GM19025 (cell line): ENCODE data around the gene SCYGR1.
"Not testable (repeated sequence)": the region's sequence is repeated elsewhere in the genome, so short reads cannot be mapped to it uniquely, and the experiment has no call there.

Experiments
- ATAC-seq: cut with Tn5 transposase; IDR thresholded peaks from one replicate; pipeline ENCODE4 v1.9.1; 2021; ENCODE audit warnings: mild to moderate bottlenecking, low read depth, moderate library complexity; ENCODE audit not compliant: unreplicated experiment

SCYGR1 gene

GRCh38 chr2:227404585-227405271 lies 17.0 kb upstream of the SCYGR1 start:
- no peak for ATAC-seq

- ATAC-seq, result no peak
Measured at GRCh38 chr2:227402959-227403358, 15.2 kb upstream of the SCYGR1 start.

GRCh38 chr2:227402321-227402720 lies 14.6 kb upstream of the SCYGR1 start:
- no peak for ATAC-seq

GRCh38 chr2:227401550-227401949 lies 13.8 kb upstream of the SCYGR1 start:
- no peak for ATAC-seq

GRCh38 chr2:227398684-227399670 lies 11.2 kb upstream of the SCYGR1 start:
- ATAC-seq, result no peak

GRCh38 chr2:227397562-227397961 lies 9.8 kb upstream of the SCYGR1 start:
- ATAC-seq, result no peak

GRCh38 chr2:227395556-227395955 lies 7.8 kb upstream of the SCYGR1 start:
- ATAC-seq, result no peak

- ATAC-seq, result no peak
Measured at GRCh38 chr2:227394401-227394800, 6.7 kb upstream of the SCYGR1 start.

- no peak for ATAC-seq
Measured at GRCh38 chr2:227390468-227391256, 2.9 kb upstream of the SCYGR1 start.

- ATAC-seq, result no peak
Measured at GRCh38 chr2:227389661-227390060, 1.9 kb upstream of the SCYGR1 start.

- ATAC-seq, result no peak
Measured at GRCh38 chr2:227389231-227389630, 1.5 kb upstream of the SCYGR1 start.

GRCh38 chr2:227388537-227389011 lies 825 bp upstream of the SCYGR1 start:
- no peak for ATAC-seq

- no peak for ATAC-seq
Measured at GRCh38 chr2:227386630-227387029, 1.1 kb downstream of the SCYGR1 start.

GRCh38 chr2:227383686-227384085 lies 4.1 kb downstream of the SCYGR1 start:
- no peak for ATAC-seq

- ATAC-seq, result not testable (repeated sequence)
Measured at GRCh38 chr2:227382241-227382835, 5.4 kb downstream of the SCYGR1 start.

- ATAC-seq, result no peak
Measured at GRCh38 chr2:227379095-227379494, 8.7 kb downstream of the SCYGR1 start, which contains the start of gene TM4SF20. Gene TM4SF20, minus strand, starts transcription at chr2:227379306. Its CDS starts 38 bp downstream, at chr2:227379268.

GRCh38 chr2:227378371-227378782 lies 9.4 kb downstream of the SCYGR1 start:
- no peak for ATAC-seq

GRCh38 chr2:227377467-227378351 lies 10.0 kb downstream of the SCYGR1 start:
- ATAC-seq, result no peak
